Cardiac fibroblast (primary cell): ENCODE data around the gene LAIR1.

Source experiments
- DNase-seq, 2 donors: peaks; one replicate each; pipeline versions ENCODE4 v3.0.0 to v3.0.0-alpha.2; 2010; ENCODE audit warnings: low read depth in 2 of 2
- H3K4me3 ChIP-seq, 2 donors: replicated peaks in 1 of 2; 1 replicate in 1 of 2; 2 replicates in 1 of 2; pipeline ENCODE4 v1.5.1; 2011; ENCODE audit warnings: low read depth in 2 of 2, low read length in 2 of 2, mild to moderate bottlenecking in 2 of 2, moderate library complexity in 1 of 2
- CTCF ChIP-seq: IDR thresholded peaks from one replicate; pipeline ENCODE4 v1.5.1; 2011; ENCODE audit warnings: low read depth, mild to moderate bottlenecking, low read length, inconsistent platforms

Gene LAIR1

GRCh38 chr19:54403054-54403453 lies 38.3 kb upstream of the LAIR1 start:
- DNase-seq, result no peak
- H3K4me3 ChIP-seq, result no peak overlapping the region
- no peak for TF ChIP-seq CTCF

GRCh38 chr19:54400913-54401312 lies 36.2 kb upstream of the LAIR1 start:
- TF ChIP-seq CTCF, result no peak
- no peak overlapping the region for H3K4me3 ChIP-seq
- DNase-seq, result no peak

GRCh38 chr19:54399189-54399588 lies 34.5 kb upstream of the LAIR1 start:
- TF ChIP-seq CTCF, result no peak
- DNase-seq, result no peak
- no peak overlapping the region for H3K4me3 ChIP-seq

DNA sequence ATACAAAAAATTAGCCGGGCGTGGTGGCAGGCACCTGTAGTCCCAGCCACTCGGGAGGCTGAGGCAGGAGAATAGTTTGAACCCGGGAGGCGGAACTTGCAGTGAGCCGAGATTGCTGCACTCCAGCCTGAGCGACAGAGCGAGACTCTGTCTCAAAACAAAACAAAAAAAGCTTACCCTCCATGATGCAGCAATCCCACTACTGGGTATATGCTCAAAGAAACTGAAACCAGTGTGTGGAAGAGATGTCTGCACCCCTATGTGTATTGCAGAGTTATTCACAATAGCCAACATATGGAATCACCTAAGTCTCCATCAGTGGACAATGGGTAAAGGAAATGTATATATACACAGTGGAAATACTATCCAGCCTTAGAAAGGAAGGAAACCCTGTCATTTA lies 31.0 kb upstream of the LAIR1 start:
- no peak overlapping the region for H3K4me3 ChIP-seq
- no peak for TF ChIP-seq CTCF
- no peak for DNase-seq

GRCh38 chr19:54393381-54393780 lies 28.6 kb upstream of the LAIR1 start:
- no peak for TF ChIP-seq CTCF
- no peak overlapping the region for H3K4me3 ChIP-seq

DNA sequence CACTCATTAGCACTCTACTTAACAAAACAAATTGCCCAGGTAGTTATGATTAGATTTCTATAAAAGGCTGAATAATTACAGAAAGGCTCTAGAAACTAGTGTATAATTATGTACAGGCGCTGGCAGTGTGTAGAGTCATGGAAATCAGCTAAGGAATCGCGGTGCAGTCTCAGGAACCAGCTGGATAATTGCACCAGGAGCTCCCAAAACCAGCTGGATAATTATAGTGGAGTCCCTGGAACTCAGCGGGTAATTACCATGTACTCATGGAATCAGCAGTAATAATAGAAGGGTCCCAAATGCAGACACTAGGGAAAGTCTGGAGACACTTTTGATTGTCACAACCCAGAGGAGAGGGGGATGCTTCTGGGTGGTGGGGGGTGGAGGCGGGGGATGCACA lies 27.4 kb upstream of the LAIR1 start:
- no peak overlapping the region for H3K4me3 ChIP-seq
- no peak for DNase-seq
- TF ChIP-seq CTCF, result peak; percentile 0

More at GRCh38 chr19:54393381-54393780, 28.6 kb upstream of the LAIR1 start:
- DNase-seq, result peak in 1 of 2 donors; percentile 14

DNA sequence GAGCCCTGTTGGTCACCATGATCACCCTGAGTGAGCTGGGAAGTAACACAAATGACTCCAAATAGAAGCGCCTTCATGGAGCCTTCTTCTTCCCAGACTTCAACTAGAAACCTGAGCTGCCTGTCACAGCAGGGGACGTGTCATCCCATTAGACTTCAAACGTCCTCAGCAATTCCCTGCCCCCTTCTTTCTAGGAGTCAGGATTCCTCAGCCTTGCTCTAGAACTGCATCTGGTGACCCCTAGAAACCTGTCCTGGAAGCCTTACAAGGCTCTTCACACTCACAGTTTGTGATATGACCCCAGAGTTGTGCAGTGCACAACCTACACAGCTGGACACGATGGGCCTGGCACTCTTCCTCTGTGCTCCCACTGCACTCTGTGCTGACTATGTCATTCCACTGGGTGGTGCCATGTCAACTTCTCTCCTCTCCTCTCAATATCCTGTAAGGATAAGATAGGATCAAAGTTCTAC lies 26.9 kb upstream of the LAIR1 start:
- no peak overlapping the region for H3K4me3 ChIP-seq
- peak; percentile 12 for TF ChIP-seq CTCF
- no peak for DNase-seq
